K562 (cell line): Measurements from ENCODE around the gene TNIK. TPM values are rescaled to one million over a fixed set of nuclear protein-coding genes. Genes with fewer than 3 reads are reported as not detected.

Experiments
- CBX1 ChIP-seq: sonication (generic); IDR thresholded peaks from 2 replicates; pipeline ENCODE4 v1.6.1; 2016; ENCODE audit warnings: antibody characterized with exemption, low read depth, mild to moderate bottlenecking
- HNRNPUL1 ChIP-seq: fragments of 200-400 bp; formaldehyde crosslinking; IDR thresholded peaks from 2 replicates; pipeline ENCODE4 v1.6.1; 2017; ENCODE audit warnings: low read length
- HSF4 ChIP-seq: fragments of 250-450 bp; sonication (Bioruptor Pico); IDR thresholded peaks from 2 replicates; pipeline ENCODE4 v2.1.2; 2022; ENCODE audit warnings: mild to moderate bottlenecking, moderate library complexity, borderline replicate concordance
- POLR2B ChIP-seq: fragments of 450-650 bp; IDR thresholded peaks from 2 replicates; pipeline ENCODE4 v1.6.1; 2018; ENCODE audit warnings: low read depth; ENCODE audit not compliant: partially characterized antibody
- ZBTB40 ChIP-seq, 2 experiments: fragments of 450-650 bp in 1 of 2; sonication (generic) in 1 of 2; formaldehyde crosslinking in 1 of 2; IDR thresholded peaks; 2 replicates each; pipeline versions ENCODE4 v1.7.1 to v1.9.0; 2016 to 2022; ENCODE audit warnings: inconsistent platforms in 1 of 2, mild to moderate bottlenecking in 1 of 2, missing genetic modification reagents in 1 of 2
- ZNF146 ChIP-seq: IDR thresholded peaks from one replicate; pipeline ENCODE4 v1.6.1; 2018; ENCODE audit warnings: missing compliant biosample characterization; ENCODE audit not compliant: unreplicated experiment
- polyA plus RNA-seq, 8 experiments: library from polyadenylated mRNA; depleted of rRNA in 4 of 8; stranded (reverse) in 5 of 8; unstranded in 3 of 8; fragments of >200 nt; fragmentation: Nextera tagmentation in 2 of 8; fragmentation: Illumina TruSeq in 1 of 8; extraction: Ambion mirVana in 2 of 8; extraction: Trizol in 1 of 8; gene quantifications; 2 replicates each; pipeline versions ENCODE4 v1.2.1 to v1.2.3, GENCODE V29; 2011 to 2014; ENCODE audit warnings: inconsistent platforms in 1 of 8, missing spikeins in 1 of 8
- total RNA-seq, 7 experiments: library from RNA; depleted of rRNA in 6 of 7; stranded (reverse); fragments of >200 nt in 6 of 7; fragmentation: Illumina TruSeq in 2 of 7; extraction: Trizol in 2 of 7; gene quantifications; 2 replicates each; pipeline versions ENCODE4 v1.2.1 to v1.2.3, GENCODE V29; 2011 to 2021; ENCODE audit warnings: low replicate concordance in 1 of 7
- TF ChIP-seq, protein P1 (sequence below): sonication (generic); formaldehyde crosslinking; IDR thresholded peaks from 2 replicates; pipeline ENCODE4 v1.8.0; 2022; ENCODE audit warnings: mild to moderate bottlenecking, low read depth, missing genetic modification reagents
- TF ChIP-seq, protein P2 (sequence below): fragments of 450-650 bp; formaldehyde crosslinking; IDR thresholded peaks from 2 replicates; pipeline ENCODE4 v1.4.0; 2022; ENCODE audit warnings: missing genetic modification characterization

TNIK gene
- total and polyA plus RNA-seq, 9 of the 15 experiments (the other 6 are each of a cell fraction or from before 2014, with no cell fraction given) = 6.6 to 39.0 (median 24.7) TPM

GRCh38 chr3:171387062-171387461, 73.1 kb downstream of the TNIK start (continued):
- TF ChIP-seq, protein P1, sequence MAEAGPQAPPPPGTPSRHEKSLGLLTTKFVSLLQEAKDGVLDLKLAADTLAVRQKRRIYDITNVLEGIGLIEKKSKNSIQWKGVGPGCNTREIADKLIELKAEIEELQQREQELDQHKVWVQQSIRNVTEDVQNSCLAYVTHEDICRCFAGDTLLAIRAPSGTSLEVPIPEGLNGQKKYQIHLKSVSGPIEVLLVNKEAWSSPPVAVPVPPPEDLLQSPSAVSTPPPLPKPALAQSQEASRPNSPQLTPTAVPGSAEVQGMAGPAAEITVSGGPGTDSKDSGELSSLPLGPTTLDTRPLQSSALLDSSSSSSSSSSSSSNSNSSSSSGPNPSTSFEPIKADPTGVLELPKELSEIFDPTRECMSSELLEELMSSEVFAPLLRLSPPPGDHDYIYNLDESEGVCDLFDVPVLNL (CRISPR knock-in tag) = no peak
- no peak for TF ChIP-seq ZBTB40 (IDR thresholded peaks at IDR 0.05)
- TF ChIP-seq ZBTB40 (CRISPR knock-in tag; IDR thresholded peaks at IDR 0.05) = no peak
- no peak for TF ChIP-seq ZNF146 (CRISPR knock-in tag)
- TF ChIP-seq, protein P2, sequence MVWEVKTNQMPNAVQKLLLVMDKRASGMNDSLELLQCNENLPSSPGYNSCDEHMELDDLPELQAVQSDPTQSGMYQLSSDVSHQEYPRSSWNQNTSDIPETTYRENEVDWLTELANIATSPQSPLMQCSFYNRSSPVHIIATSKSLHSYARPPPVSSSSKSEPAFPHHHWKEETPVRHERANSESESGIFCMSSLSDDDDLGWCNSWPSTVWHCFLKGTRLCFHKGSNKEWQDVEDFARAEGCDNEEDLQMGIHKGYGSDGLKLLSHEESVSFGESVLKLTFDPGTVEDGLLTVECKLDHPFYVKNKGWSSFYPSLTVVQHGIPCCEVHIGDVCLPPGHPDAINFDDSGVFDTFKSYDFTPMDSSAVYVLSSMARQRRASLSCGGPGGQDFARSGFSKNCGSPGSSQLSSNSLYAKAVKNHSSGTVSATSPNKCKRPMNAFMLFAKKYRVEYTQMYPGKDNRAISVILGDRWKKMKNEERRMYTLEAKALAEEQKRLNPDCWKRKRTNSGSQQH (CRISPR knock-in tag) = no peak
- no peak for TF ChIP-seq CBX1
- TF ChIP-seq HNRNPUL1 = no peak
- no peak for TF ChIP-seq POLR2B
- no peak for TF ChIP-seq HSF4 (CRISPR knock-in tag)
